Right renal pelvis (tissue), 4 donors: ENCODE data around the gene HUWE1. TPM values are rescaled to one million over a fixed set of nuclear protein-coding genes. Genes with fewer than 3 reads are reported as not detected.
"Not testable (repeated sequence)": the region's sequence is repeated elsewhere in the genome, so short reads cannot be mapped to it uniquely, and the experiment has no call there.

Experiments used
- DNase-seq, 4 donors: peaks; one replicate each; pipeline ENCODE4 v3.0.0-alpha.2; 2013; ENCODE audit warnings: low read depth in 4 of 4, low spot score in 3 of 4, missing footprints in 1 of 4
- polyA plus RNA-seq, 4 donors: library from polyadenylated mRNA; unstranded; fragments of 120-200 nt; gene quantifications; one replicate each; pipeline ENCODE4 v1.2.1, GENCODE V29; 2013; ENCODE audit not compliant: insufficient read length in 4 of 4

Gene HUWE1, protein sequence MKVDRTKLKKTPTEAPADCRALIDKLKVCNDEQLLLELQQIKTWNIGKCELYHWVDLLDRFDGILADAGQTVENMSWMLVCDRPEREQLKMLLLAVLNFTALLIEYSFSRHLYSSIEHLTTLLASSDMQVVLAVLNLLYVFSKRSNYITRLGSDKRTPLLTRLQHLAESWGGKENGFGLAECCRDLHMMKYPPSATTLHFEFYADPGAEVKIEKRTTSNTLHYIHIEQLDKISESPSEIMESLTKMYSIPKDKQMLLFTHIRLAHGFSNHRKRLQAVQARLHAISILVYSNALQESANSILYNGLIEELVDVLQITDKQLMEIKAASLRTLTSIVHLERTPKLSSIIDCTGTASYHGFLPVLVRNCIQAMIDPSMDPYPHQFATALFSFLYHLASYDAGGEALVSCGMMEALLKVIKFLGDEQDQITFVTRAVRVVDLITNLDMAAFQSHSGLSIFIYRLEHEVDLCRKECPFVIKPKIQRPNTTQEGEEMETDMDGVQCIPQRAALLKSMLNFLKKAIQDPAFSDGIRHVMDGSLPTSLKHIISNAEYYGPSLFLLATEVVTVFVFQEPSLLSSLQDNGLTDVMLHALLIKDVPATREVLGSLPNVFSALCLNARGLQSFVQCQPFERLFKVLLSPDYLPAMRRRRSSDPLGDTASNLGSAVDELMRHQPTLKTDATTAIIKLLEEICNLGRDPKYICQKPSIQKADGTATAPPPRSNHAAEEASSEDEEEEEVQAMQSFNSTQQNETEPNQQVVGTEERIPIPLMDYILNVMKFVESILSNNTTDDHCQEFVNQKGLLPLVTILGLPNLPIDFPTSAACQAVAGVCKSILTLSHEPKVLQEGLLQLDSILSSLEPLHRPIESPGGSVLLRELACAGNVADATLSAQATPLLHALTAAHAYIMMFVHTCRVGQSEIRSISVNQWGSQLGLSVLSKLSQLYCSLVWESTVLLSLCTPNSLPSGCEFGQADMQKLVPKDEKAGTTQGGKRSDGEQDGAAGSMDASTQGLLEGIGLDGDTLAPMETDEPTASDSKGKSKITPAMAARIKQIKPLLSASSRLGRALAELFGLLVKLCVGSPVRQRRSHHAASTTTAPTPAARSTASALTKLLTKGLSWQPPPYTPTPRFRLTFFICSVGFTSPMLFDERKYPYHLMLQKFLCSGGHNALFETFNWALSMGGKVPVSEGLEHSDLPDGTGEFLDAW (N-terminal part only)
- 100 to 1,000 TPM; 122 to 149 (median 134) TPM for polyA plus RNA-seq

DNA sequence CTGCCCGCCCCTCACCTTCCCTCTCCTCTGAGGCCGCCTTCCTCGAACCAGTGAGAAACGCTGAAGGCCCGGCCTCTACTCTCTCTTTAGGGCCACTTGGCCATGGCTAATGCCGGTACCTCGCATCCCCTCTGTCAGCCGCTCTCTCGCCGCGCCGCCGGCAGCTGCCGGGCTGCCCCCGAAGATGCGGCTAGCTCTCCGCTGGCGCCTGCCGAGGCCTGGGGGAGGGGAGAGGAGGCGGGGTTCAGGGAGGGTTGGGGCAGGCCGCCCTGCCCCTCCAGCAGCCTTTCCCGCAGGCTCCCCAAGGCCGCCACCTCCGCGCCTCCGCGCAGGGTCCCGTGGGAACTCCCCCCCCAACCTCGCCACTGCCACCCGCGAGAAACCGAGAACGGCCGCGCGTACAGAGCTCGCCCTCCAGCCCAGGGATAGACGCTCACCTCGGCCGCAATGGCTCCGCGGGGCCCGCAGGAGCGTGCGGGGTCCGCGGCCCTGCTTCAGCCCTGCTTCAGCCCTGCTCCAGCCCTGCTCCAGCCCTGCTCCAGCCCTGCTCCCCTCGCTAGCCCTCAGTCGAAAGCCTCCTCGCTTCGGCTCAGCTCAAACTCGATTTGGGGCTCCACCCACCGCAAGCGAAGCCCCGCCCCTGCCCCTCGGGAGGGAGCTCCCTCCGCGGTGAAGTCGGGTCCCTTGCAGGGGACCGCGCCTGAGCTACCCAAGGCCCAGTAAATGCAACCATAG lies at the start of gene HUWE1:
Gene HUWE1, minus strand, starts transcription at position 569 of the 735 bp plus-strand sequence. CDS start 32,612 bp downstream, outside the sequence.
- DNase-seq, result peak in 3 of 4 donors; percentile 56 to 64 (median 61)

DNA sequence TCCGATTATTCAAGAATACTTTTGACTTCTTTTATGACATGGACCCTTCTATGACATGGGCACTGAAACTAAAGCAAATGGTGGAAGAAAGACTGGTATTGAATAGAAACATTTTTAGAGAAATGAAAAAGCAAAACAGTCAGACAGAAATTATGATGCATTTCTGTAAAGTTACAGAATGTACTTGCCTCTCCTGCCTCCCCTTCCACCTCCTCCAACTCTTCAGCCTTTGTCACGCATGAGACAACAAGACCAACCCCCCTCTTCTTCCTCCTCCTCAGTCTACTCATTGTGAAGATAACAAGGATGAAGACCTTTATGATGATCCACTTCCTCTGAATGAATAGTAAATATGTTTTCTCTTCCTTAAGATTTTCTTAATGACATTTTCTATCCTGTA lies 46.3 kb upstream of the HUWE1 start:
- DNase-seq, result no peak

DNA sequence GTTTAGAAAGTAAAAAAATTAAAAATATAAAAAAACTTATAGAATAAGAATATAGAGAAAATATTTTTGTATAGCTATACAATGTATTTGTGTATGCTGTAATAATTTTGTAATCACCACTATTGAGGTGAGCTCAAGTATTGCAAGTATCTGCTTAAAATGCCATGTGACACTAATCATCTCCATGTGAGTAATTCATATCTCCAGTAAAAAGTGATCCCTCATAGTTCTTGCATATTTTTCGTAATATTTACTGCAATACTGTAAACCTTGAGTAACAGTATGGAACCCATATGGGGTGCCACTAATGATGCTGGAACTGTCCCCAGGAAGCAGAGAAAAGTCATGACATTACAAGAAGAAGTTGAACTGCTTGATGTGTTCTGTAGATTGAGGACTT lies 43.2 kb upstream of the HUWE1 start:
- DNase-seq, result no peak

DNA sequence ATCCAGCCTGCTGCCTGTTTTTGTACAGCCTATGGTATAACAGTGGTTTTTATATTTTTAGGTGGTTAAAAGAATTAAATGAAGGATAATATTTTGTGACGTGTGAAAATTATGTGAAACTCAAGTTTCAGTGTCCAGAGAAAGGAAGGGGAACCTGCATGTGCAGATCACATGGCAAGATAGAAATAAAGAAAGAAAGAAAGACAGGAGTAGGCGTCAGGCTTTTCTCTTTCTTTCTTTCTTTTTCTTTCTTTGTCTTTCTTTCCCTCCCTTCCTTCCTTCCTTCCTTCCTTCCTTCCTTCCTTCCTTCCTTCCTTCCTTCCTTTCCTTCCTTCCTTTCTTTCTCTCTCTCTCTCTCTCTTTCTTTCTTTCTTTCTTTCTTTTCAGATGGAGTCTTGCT lies 42.0 kb upstream of the HUWE1 start:
- DNase-seq, result no peak

DNA sequence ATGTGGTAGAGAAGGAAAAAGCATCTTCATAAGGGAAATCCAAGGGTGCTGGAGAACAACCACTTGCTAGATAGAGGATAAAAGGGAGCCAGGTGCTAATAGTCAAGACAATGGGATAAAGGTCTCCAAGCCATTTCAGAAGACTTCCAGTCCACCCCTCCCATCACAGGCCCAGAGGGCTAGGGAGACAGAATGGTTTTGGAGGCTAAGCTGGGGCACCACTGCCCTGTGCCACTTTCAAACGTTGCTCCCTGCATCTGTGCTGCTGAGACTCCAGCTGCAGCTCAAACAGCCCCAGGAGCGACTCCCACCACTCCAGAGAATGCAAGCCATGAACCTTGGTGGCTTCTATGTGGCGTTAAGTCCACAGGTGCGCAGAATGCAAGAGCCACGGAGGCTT lies 38.4 kb upstream of the HUWE1 start:
- no peak for DNase-seq

DNA sequence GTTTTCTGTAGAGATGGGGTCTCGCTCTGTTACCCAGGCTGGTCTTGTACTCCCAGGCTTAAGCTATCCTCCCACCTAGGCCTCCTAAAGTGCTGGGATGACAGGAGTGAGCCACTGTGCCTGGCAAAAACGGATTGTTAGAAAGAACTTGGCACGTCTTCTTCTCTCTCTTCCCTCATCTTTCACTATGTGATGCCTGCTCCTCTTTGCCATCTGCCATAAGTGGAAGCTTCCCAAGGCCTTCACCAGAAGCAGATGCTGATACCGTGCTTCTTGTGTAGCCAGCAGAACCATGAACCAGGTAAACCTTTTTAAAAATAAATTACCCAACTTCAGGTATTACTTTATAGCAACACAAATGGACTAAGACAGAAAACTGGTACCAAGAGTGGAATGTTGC lies 36.9 kb upstream of the HUWE1 start:
- DNase-seq, result no peak

DNA sequence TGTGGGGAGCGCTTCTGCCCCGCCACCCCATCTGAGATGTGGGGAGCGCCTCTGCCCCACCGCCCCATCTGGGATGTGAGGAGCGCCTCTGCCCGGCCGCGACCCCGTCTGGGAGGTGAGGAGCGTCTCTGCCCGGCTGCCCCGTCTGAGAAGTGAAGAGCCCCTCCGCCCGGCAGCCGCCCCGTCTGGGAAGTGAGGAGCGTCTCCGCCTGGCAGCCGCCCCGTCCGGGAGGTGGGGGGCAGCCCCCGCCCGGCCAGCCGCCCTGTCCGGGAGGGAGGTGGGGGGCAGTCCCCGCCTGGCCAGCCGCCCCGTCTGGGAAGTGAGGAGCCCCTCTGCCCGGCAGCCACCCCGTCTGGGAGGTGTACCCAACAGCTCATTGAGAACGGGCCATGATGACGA lies 35.1 kb upstream of the HUWE1 start:
- not testable (repeated sequence) for DNase-seq

DNA sequence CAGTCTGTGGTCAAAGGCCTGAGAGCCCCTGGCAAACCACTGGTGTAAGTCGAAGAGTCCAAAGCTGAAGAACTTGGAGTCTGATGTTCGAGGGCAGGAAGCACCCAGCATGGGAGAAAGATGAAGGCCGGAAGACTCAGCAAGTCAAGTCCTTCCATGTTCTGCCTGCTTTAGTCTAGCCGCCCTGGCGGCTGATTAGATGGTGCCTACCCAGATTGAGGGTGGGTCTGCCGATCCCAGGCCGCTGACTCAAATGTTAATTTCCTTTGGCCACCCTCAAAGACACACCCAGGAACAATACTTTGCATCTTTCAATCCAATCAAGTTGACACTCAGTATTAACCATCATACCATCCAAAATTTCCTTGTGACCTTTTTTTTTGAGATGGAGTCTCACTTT lies 33.1 kb upstream of the HUWE1 start:
- DNase-seq, result not testable (repeated sequence)

DNA sequence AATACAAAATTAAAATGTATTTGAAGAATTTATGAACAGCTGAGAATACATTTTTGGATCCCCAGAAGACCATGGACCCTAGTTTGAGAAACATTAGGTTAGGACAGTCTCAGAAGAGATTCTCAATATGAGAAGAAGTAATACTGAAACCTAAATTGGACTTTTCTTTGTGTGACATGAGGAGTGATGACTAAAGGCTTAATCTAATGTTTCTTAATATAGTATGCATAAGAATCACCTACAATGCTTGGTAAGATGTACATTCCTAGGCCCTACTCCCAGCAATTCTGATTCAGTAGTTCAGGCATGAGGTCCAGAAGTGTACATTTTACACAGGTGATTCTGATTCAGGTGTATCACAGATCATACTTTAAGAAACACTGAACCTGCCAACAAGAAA lies 31.6 kb upstream of the HUWE1 start:
- DNase-seq, result no peak

DNA sequence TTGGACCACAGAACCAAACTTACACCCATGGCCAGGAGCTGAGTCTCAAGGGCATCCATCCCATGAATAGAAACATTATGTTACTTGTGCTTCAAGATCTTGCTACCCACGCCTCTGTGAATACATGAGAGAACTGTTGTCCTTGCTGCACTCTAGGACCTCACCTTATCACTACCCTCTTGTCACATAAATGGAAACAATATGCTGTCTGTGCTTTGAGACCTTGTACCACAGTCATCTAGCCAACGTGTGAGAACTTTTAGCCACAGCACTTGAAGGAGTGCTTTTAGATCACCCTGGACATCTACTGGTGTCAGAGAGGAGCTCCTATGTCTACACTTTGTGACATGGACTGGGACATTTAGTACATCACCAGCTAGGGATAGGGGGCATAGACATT lies 30.7 kb upstream of the HUWE1 start:
- DNase-seq, result no peak

DNA sequence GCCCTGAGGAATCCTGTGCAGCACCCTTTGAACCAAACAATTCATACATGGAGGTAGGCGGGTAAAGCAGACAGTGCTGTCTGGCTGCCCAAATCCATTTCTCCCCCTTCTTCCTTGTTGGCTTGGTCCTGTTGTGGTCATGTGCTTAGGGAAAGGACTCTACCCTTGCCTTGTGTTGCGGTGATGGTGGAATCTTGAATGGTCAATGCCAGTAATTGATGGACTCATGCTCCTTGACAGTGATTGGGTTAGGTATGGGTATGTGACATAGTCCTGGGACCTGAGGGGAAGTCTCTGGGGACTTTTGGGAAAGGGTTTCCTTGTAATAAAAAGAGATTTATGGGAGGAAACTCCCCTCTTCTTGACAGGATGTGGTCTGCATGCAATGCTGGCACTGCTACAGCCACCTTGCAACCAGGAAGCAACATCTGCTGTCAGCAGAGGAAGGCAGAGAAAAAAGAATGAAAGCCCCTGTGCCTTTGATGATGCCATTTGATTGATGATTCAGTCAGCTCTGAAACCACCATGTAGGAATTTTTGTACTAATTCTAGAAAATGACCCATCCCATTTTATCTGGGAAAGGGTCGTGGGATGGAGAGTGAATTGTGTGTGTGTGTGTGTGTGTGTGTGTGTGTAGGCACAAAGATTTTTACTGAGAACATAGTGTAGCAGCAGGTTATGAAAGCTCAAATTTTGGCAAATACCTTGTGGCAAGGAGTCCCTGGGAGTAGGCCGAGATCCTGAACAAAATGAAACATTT lies 30.0 kb upstream of the HUWE1 start:
- no peak for DNase-seq

DNA sequence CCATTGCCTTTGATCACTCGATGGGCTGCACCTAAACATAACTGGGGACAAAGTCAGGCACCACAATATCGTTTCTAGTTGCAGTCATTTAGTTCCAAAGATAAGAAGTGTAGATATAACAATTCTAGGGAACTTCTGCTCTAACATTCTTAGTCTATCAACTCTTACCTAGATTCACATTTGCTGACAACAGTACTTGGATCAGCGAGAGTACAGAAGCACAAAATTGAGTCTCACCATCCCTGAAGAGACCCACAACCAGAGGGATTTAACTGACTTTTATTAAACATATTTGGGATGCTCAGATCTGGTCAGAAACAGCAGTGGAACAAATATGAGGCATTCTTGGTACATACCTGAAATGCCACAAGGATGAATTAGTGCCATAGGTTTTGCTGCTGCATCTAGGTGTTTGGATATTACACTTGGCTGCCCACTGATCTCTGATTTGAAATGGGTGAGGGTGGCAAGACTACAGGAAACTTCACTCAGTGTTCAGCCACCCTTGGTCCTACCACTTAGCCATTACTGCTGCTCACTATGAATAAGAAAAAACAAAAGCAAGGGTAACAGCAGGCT lies 28.9 kb upstream of the HUWE1 start:
- no peak for DNase-seq

DNA sequence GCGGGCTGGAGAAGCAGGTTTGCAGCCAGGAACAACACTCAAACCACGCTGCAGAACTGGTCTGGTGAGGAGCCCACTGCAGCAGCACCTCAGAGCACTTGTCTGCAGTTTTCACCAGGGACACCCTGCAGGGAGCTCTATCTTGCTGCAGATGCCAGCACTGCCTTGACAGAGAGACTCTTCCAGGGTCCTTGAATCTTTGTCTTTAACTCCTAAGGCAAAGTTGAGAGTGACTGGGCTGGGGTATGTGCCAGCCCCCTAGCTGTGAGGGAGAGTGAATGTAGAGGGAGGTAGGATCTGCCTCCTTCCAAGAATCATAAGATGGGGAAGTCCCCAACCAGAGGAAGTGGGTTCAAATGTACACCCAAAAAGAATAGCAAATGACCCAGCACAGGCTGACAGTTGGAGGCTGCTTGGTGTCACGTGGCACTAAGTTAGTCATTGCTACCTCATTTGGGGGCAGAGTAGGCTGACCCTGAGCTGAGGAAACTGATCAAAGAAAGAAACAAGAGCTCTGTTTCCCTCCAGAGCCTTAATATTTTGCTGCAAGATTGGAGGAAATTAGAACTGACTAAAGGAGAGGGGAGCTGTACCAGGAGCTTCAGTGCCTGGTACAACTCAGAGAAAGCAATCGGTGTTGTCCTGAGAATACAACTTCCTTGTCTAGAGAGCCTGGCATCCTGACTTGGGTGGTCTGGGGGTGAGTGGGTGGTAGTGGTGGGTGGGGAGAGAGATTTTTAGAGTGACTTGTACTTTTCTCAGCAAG lies 28.2 kb upstream of the HUWE1 start:
- no peak for DNase-seq

DNA sequence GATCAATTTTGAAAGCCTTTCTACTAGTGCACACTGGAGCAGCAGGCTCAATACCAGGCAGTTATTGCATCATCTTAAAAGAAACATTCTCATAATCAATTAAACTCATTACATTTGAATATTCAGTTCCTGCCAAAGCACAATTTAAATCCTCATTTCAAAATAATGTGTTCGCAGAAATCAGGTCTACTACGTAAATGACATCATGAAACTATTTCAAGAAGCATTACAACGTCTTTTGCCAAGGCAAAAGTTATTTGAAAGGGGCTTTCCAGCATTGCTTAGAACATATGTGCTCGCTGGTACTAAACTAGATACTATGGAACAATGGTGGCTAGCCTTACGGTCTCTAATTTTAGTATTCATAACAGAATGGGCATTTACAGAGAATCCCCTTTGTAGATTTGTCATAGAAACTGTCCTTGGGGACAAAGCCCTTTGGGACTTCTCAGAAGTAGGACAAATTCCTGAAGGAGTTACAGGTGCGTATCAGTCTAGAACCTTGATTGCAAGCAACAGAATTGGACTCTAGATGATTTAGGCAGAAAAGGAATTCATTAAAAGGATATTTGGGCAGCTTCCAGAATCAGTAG lies 27.6 kb upstream of the HUWE1 start:
- no peak for DNase-seq

DNA sequence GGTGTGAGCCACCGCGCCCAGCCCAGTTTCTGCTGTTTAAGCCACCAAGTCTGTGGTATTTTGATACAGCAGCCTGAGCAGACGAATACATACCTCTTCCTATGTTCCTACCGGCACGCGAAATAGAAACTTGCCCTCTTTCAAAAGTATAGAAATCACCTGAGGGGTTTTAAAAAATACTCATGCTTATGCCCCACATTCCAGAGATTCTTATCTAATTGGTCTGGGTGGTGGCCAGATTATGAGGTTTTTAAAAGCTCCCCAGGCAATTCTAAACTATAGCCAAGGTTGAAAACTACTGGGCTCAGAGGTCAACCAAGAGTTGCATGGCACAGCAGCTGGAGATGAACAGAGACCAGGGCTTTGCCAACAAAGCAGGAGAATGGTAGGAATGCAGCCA lies 24.9 kb upstream of the HUWE1 start:
- no peak for DNase-seq

DNA sequence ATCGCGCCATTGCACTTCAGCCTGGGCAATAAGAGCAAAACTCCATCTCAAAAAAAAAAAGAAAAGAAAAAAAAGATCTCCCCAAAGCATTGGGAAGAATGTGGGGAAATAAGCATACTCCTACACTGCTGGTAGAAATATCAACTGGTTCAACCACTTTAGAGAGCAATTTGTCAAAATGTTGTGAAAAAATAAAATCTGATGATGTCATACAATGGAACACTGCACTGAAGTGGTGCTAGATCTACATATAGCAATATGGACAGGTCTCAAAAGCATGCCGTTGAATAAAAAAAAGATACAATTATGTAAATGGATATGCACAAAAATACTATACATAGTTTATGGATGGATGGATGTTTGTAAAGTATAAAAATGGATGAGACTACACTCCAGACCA lies 18.3 kb upstream of the HUWE1 start:
- DNase-seq, result no peak

DNA sequence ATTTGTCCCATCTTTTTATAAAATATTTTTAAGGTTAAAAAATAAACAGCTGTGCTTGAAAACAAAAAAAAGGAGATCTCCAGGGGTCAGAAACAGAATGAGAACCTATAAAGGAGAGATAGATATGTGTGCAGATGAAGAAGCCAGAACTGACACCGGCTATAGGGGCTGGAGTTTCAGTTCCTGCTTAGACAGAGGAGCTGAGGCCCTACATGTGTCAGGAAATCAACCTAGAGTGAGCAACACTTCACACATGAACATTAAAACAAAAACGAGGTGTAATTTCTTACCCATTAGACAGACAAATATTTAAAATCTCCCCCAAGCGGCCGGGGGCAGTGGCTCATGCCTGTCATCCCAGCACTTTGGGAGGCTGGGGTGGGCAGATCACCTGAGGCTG lies 17.8 kb upstream of the HUWE1 start:
- DNase-seq, result no peak

DNA sequence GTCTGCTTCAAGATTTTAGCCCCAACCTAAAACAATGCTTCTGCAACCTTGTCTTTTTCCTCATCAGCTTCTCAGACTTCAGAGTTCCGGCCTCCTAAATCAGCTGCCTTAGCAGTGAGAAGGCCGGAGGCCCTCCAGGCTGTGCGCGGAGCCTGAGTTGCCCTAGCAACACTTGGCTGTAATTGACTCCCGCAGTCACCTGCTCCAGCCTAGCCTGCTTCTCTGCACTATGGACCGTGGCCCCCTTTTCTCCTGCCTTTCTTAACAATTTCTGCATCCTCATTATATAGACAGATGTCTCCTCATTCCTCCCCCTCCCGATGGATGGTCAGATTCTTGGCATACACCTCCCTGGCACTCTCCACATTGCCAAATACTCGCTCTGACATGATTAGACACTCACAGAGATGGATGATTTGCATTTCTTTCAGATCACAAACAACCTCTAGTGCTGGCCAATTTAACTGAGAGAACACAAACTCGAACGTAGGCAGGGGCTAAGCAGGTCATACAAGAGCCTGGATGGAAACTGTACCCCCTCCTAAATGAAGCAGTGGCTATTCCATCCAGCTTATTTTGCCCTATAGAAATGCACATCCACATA lies 9.5 kb upstream of the HUWE1 start:
- DNase-seq, result no peak
